Spleen (tissue), 11 donors: ENCODE measurements around the gene ADGRG3. TPM values are rescaled to one million over a fixed set of nuclear protein-coding genes. Genes with fewer than 3 reads are reported as not detected.

Experiments used
- DNase-seq: peaks from one replicate; pipeline ENCODE4 v3.0.0-alpha.2; 2020
- H3K27ac ChIP-seq, 8 donors: fragments of 200-600 bp; sonication (generic) in 7 of 8; 1 replicate in 4 of 8; 2 replicates in 4 of 8; pipeline versions ENCODE4 v1.5.0 to v1.8.0; 2016 to 2021; ENCODE audit warnings: inconsistent platforms in 4 of 8, mild to moderate bottlenecking in 4 of 8, moderate library complexity in 1 of 8
- H3K27me3 ChIP-seq, 7 donors: fragments of 200-600 bp; sonication (generic) in 6 of 7; replicated peaks in 1 of 7; 1 replicate in 4 of 7; 2 replicates in 3 of 7; pipeline versions ENCODE4 v1.5.0 to v1.8.0; 2016 to 2021; ENCODE audit warnings: inconsistent platforms in 3 of 7, mild to moderate bottlenecking in 1 of 7
- H3K36me3 ChIP-seq, 6 donors: fragments of 200-600 bp; sonication (generic) in 5 of 6; 1 replicate in 4 of 6; 2 replicates in 2 of 6; pipeline versions ENCODE4 v1.5.0 to v1.8.0; 2016 to 2021; ENCODE audit warnings: inconsistent platforms in 2 of 6
- H3K4me1 ChIP-seq, 6 donors: fragments of 200-600 bp; sonication (generic) in 5 of 6; 1 replicate in 3 of 6; 2 replicates in 3 of 6; pipeline versions ENCODE4 v1.5.0 to v1.8.0; 2016 to 2021; ENCODE audit warnings: inconsistent platforms in 3 of 6
- H3K4me3 ChIP-seq, 8 donors: fragments of 200-600 bp; sonication (generic) in 7 of 8; 1 replicate in 4 of 8; 2 replicates in 4 of 8; pipeline versions ENCODE4 v1.5.0 to v1.8.0; 2016 to 2021; ENCODE audit warnings: inconsistent platforms in 4 of 8, mild to moderate bottlenecking in 4 of 8, moderate library complexity in 2 of 8
- H3K9me3 ChIP-seq, 8 donors: fragments of 200-600 bp; sonication (generic) in 7 of 8; 1 replicate in 4 of 8; 2 replicates in 4 of 8; pipeline versions ENCODE4 v1.5.0 to v1.8.0; 2016 to 2021; ENCODE audit warnings: inconsistent platforms in 4 of 8
- POLR2A ChIP-seq, 3 donors: fragments of 450-650 bp; IDR thresholded peaks; one replicate each; pipeline ENCODE4 v1.5.1; 2017; ENCODE audit warnings: antibody characterized with exemption in 3 of 3, mild to moderate bottlenecking in 1 of 3
- POLR2AphosphoS5 ChIP-seq, 3 donors: sonication (generic); formaldehyde crosslinking; IDR thresholded peaks; one replicate each; pipeline ENCODE4 v1.5.1; 2017; ENCODE audit warnings: antibody characterized with exemption in 3 of 3
- WGBS, 5 donors: extraction: QIAGEN DNeasy Blood & Tissue Kit in 3 of 5; methylation state at CpG; one replicate each; pipeline versions ENCODE4 v1.1.5 to v1.1.7; 2013 to 2018; 5-methylcytosine and 5-hydroxymethylcytosine counted together
- intact Hi-C: fragments of 100-400 bp; cut with DNase I; formaldehyde crosslinking; loops from one replicate; pipeline ENCODE4 v1.15.0; 2023; ENCODE audit warnings: low total_unique reads
- polyA plus RNA-seq, 3 donors: library from polyadenylated mRNA; stranded (reverse); fragments of 200-250 nt; gene quantifications; one replicate each; pipeline ENCODE4 v1.2.1, GENCODE V29; 2013
- total RNA-seq, 7 donors: library from RNA; depleted of rRNA in 3 of 7; stranded (reverse); fragments of >200 nt in 3 of 7; fragmentation: NEBNext Ultra II Directional in 4 of 7; extraction: Animal tissue kit (Norgen Biotek cat#: 25700) in 4 of 7; gene quantifications; one replicate each; pipeline versions ENCODE4 v1.1.0 to v1.2.1, GENCODE V29; 2016 to 2021
- TF ChIP-seq, protein P1 (sequence below), 11 experiments: fragments of 200-600 bp in 7 of 11; fragments of 450-650 bp in 4 of 11; sonication (generic) in 4 of 11; IDR thresholded peaks in 8 of 11; conservative IDR thresholded peaks in 3 of 11; 1 replicate in 7 of 11; 2 replicates in 4 of 11; pipeline versions ENCODE4 v1.4.0 to v1.8.0; 2016 to 2021; ENCODE audit warnings: antibody characterized with exemption in 11 of 11, inconsistent platforms in 4 of 11, mild to moderate bottlenecking in 1 of 11
- donor health status: healthy with polysubstance abuse.
- donor health status: DM: no; HTN: no; CAD: no; lungs with moderate emphysema.
- donor health status: DM: no; HTN: no; CAD: no.
- donor health status: Bipolar disorder and iron deficiency.
- donor health status: healthy.
- donor health status: DM: no; HTN: no; CAD: no.
- donor health status: DM: yes; HTN: yes; CAD: no.

ADGRG3 gene
- total and polyA plus RNA-seq, 10 donors: 2.5 to 116 (median 27.2) TPM

DNA sequence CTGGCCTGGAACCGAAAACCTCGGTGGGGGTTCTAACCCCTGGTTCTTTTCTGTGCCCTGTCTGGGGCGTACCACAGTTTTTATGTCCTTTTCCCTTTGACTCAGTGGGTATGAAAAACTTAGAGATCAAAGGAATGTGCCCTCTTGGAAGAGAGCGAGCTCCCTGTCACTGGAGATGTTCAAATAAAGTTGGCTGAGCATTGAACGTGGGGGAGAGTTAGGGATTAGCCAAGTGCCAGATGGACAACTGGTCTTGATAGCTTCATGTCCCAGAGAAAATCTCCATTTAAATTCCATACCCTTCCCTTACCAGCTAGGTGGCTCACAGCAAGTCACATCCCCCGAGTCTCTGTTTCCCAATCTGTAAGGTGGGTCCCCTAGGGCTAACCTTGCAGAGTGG lies 30.1 kb upstream of the ADGRG3 start:
- TF ChIP-seq POLR2AphosphoS5 (IDR thresholded peaks at IDR 0.05): no peak
- TF ChIP-seq, protein P1, sequence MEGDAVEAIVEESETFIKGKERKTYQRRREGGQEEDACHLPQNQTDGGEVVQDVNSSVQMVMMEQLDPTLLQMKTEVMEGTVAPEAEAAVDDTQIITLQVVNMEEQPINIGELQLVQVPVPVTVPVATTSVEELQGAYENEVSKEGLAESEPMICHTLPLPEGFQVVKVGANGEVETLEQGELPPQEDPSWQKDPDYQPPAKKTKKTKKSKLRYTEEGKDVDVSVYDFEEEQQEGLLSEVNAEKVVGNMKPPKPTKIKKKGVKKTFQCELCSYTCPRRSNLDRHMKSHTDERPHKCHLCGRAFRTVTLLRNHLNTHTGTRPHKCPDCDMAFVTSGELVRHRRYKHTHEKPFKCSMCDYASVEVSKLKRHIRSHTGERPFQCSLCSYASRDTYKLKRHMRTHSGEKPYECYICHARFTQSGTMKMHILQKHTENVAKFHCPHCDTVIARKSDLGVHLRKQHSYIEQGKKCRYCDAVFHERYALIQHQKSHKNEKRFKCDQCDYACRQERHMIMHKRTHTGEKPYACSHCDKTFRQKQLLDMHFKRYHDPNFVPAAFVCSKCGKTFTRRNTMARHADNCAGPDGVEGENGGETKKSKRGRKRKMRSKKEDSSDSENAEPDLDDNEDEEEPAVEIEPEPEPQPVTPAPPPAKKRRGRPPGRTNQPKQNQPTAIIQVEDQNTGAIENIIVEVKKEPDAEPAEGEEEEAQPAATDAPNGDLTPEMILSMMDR (IDR thresholded peaks at IDR 0.05 in 8 of 11, conservative IDR thresholded peaks at IDR 0.05 in 3 of 11): no peak
- TF ChIP-seq POLR2A (IDR thresholded peaks at IDR 0.05): no peak
- no peaks in the 10 kb centered on the region for H3K36me3 ChIP-seq
- no peak overlapping the region for H3K4me3 ChIP-seq
- WGBS, 5 donors: 65 to 87% (median 80%) methylated on average over 6 of the region's 6 CpGs
- H3K4me1 ChIP-seq: peaks cover 0 to 27% (median 4%) of the 10 kb centered on the region in 6 donors
- H3K27ac ChIP-seq: peak overlapping the region in 1 of 8 donors; percentile 33
- no peak for DNase-seq
- H3K27me3 ChIP-seq: peaks cover 0 to 50% (median 2%) of the 10 kb centered on the region in 7 donors
- intact Hi-C loops: no loop called here
- H3K9me3 ChIP-seq: no peaks in the 10 kb centered on the region

DNA sequence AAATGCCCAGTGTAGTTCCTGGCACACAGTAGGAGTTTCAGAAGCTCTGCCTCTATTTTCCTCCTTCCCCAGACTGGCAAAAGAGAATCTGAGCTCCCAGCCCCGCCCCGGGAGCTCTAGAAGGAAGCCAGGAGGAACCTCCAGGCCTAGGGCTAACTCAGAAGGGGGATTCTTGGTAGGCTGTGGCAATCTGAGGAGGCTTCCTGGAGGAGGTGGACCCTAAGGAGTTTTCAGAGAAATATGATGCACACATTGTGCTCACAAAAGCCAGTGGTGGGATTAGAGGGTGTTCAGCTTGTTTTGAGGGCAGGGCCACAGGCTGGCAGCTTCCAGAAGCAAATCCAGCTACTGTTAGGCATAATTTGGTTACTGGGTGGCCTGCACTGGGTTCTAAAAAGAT lies 29.7 kb upstream of the ADGRG3 start:
- DNase-seq: no peak
- H3K9me3 ChIP-seq: no peaks in the 10 kb centered on the region
- H3K27ac ChIP-seq: no peak overlapping the region
- 80 to 100% (median 85%) methylated on average over 2 of the region's 2 CpGs for WGBS, 5 donors
- intact Hi-C loops: no loop called here
- peaks cover 0 to 27% (median 4%) of the 10 kb centered on the region in 6 donors for H3K4me1 ChIP-seq
- no peak overlapping the region for H3K4me3 ChIP-seq
- no peaks in the 10 kb centered on the region for H3K36me3 ChIP-seq
- no peak for TF ChIP-seq POLR2A (IDR thresholded peaks at IDR 0.05)
- H3K27me3 ChIP-seq: peaks cover 0 to 50% (median 2%) of the 10 kb centered on the region in 7 donors

DNA sequence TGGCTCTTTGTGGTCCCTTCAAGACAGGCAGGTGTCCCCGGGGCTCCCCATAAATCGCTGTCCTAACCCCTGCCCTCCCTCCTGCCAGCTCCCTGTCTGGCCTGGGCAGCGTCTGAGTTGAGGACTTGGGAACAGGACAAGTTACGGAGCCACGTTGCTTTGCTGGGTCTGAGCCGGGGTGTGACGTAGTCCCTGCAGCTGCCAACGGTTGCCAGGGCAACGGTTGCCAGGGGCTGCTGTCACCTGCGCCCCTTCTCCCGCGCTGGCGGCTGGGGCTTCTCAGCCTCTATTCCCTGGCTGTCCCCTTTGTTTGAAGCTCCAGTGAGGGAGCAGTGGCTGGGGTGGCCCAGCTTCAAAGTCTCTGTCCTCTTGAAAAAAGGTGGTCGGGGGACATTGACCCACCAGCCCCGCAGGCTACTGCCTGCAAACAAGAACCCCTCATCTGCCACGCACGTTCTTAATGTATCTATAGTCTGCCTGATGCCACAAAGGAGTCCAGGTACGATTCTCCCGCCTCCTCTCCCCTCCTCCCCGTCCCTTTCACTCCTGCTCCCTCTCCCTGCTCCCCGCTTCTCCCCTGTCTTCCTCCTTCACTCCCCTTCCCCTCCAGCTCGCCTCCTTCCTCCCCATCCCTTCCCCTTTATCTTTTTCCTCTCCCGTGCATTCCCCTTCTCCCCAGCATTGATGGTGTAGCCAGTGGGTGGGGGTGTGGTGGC lies 28.8 kb upstream of the ADGRG3 start:
- WGBS, 5 donors: 45 to 57% (median 50%) methylated on average over 20 to 23 of the region's 23 CpGs
- Histone ChIP-seq H3K4me3 (no peak overlapping the region), H3K27ac (no peak overlapping the region), H3K36me3 (no peaks in the 10 kb centered on the region), H3K27me3 (peaks cover 0 to 45% (median 2%) of the 10 kb centered on the region in 7 donors), H3K9me3 (no peaks in the 10 kb centered on the region), H3K4me1 (peaks cover 0 to 27% (median 6%) of the 10 kb centered on the region in 6 donors)
- TF ChIP-seq POLR2AphosphoS5 (IDR thresholded peaks at IDR 0.05): no peak
- TF ChIP-seq, protein P1 (IDR thresholded peaks at IDR 0.05 in 8 of 11, conservative IDR thresholded peaks at IDR 0.05 in 3 of 11): no peak
- TF ChIP-seq POLR2A (IDR thresholded peaks at IDR 0.05): no peak
- intact Hi-C loops: no loop called here
- DNase-seq: no peak

DNA sequence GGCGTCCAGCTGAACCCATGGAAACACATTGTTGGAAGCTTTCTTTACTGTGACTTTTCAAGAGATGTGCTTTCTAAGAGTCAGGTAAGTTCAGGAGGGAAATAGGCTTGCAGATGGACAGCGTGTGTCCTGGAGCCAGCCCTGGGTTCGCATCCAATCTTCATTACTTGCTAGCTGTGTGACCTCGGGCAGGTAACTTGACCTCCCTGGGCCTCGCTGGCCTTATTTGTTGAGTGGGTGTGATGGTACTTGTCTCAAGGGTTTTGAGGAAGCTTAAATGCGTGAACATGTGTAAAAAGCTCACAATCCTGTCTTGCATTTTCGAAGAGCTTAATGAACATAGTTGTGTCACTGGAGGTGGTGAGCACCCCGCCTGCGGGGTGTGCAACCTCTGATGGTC lies 27.9 kb upstream of the ADGRG3 start:
- no peak overlapping the region for H3K27ac ChIP-seq
- 86 to 95% (median 90%) methylated on average over 9 of the region's 9 CpGs for WGBS, 5 donors
- H3K4me1 ChIP-seq: peaks cover 0 to 30% (median 6%) of the 10 kb centered on the region in 6 donors
- intact Hi-C loops: no loop called here
- peaks cover 0 to 38% (median 2%) of the 10 kb centered on the region in 7 donors for H3K27me3 ChIP-seq
- H3K9me3 ChIP-seq: no peaks in the 10 kb centered on the region
- H3K36me3 ChIP-seq: no peaks in the 10 kb centered on the region
- no peak for DNase-seq
- TF ChIP-seq, protein P1 (IDR thresholded peaks at IDR 0.05 in 8 of 11, conservative IDR thresholded peaks at IDR 0.05 in 3 of 11): no peak
- TF ChIP-seq POLR2A (IDR thresholded peaks at IDR 0.05) (no peak), POLR2AphosphoS5 (IDR thresholded peaks at IDR 0.05) (no peak)
- H3K4me3 ChIP-seq: no peak overlapping the region
